Activated effector memory CD4-positive, alpha-beta T cell treated with anti-CD3 and anti-CD28 coated beads, Interleukin-2, amount 50 U/mL, for 16 hours (primary cell): Measurements from ENCODE around the gene SCYL1.
A peak's percentile ranks its signal among the peaks of the same experiment; 100 is the strongest.

ENCODE experiments used
- DNase-seq: peaks from one replicate; pipeline ENCODE4 v3.0.0-alpha.2; 2020

Gene SCYL1

GRCh38 chr11:65524741-65525545, at the start of gene SCYL1:
TSS of gene SCYL1 (plus strand) at chr11:65525083. CDS start at chr11:65525154, 71 bp downstream.
- peak; percentile 93 for DNase-seq

GRCh38 chr11:65476632-65477148, 48.2 kb upstream of the SCYL1 start:
- no peak for DNase-seq

GRCh38 chr11:65477149-65477965, 47.5 kb upstream of the SCYL1 start:
- peak; percentile 97 for DNase-seq

GRCh38 chr11:65478388-65479183, 46.3 kb upstream of the SCYL1 start:
- DNase-seq: no peak

GRCh38 chr11:65479184-65480145, 45.4 kb upstream of the SCYL1 start:
- no peak for DNase-seq

GRCh38 chr11:65482306-65482850, 42.5 kb upstream of the SCYL1 start:
- no peak for DNase-seq

GRCh38 chr11:65485920-65486219, 39.0 kb upstream of the SCYL1 start:
- DNase-seq: no peak

GRCh38 chr11:65486570-65487466, 38.1 kb upstream of the SCYL1 start:
- DNase-seq: no peak

GRCh38 chr11:65487467-65488272, 37.2 kb upstream of the SCYL1 start:
- no peak for DNase-seq

- DNase-seq: no peak
Observed at GRCh38 chr11:65488273-65489034, 36.4 kb upstream of the SCYL1 start.

- no peak for DNase-seq
Observed at GRCh38 chr11:65489035-65489705, 35.7 kb upstream of the SCYL1 start.

- peak; percentile 30 for DNase-seq
Observed at GRCh38 chr11:65489706-65490320, 35.1 kb upstream of the SCYL1 start.

GRCh38 chr11:65491163-65491465, 33.8 kb upstream of the SCYL1 start:
- DNase-seq: peak; percentile 38

GRCh38 chr11:65491614-65492386, 33.1 kb upstream of the SCYL1 start:
- peak; percentile 63 for DNase-seq

GRCh38 chr11:65492387-65492636, 32.6 kb upstream of the SCYL1 start:
- DNase-seq: no peak

- DNase-seq: peak; percentile 50
Observed at GRCh38 chr11:65492637-65493366, 32.1 kb upstream of the SCYL1 start.
